Measurements from ENCODE around the gene MMRN1. TPM values are rescaled to one million over a fixed set of nuclear protein-coding genes. Genes with fewer than 3 reads are reported as not detected.

The MMRN1 gene
- total and polyA plus RNA-seq, 2 experiments from 2014 or later, result not detected

DNA sequence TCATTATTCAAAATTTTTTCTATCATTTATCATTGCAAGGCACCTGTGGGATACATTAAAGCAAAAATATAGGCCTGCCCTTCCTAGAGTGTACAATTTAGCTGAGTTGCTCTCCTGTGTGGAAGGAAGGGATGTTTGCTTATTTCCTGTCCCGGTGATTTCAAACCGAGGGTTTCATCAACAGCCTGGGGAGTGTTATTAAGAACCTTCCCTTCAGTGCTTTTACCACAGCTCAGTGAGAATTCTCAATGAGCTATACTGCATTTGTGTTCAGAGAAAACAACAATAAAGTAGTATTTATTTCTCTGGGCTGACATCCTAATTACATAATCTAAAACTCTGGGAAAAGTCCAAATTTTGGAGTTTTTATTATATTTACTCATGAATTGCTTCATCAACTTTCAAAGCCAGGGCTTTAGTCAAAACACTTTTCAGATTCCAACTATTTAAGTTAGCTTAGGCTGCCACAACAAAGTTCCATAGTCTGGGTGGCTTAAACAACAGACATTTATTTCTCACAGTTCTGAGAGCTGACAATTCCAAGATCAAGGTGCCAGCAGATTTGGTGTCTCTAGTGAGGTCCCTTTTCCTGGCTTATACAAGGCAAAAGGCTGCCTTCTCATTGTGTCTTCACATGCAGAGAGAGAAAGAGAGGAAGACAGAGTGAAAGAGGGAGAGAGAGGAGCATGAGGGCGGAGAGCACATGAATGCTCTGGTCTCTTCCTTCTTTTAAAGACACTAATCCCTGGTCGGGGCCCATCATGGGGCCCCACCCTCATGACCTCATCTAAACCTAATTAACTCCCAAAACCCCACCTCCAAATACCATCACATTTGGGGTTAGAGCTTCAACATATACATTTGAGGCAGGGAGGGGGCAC, 62.6 kb downstream of the MMRN1 start (continued):
- TF ChIP-seq, protein P1, sequence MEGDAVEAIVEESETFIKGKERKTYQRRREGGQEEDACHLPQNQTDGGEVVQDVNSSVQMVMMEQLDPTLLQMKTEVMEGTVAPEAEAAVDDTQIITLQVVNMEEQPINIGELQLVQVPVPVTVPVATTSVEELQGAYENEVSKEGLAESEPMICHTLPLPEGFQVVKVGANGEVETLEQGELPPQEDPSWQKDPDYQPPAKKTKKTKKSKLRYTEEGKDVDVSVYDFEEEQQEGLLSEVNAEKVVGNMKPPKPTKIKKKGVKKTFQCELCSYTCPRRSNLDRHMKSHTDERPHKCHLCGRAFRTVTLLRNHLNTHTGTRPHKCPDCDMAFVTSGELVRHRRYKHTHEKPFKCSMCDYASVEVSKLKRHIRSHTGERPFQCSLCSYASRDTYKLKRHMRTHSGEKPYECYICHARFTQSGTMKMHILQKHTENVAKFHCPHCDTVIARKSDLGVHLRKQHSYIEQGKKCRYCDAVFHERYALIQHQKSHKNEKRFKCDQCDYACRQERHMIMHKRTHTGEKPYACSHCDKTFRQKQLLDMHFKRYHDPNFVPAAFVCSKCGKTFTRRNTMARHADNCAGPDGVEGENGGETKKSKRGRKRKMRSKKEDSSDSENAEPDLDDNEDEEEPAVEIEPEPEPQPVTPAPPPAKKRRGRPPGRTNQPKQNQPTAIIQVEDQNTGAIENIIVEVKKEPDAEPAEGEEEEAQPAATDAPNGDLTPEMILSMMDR (conservative IDR thresholded peaks at IDR 0.05; ENCODE audit: low read depth in 2 of 2), result no peak
- no peak for TF ChIP-seq ZNF114 (CRISPR knock-in tag; IDR thresholded peaks at IDR 0.05)

DNA sequence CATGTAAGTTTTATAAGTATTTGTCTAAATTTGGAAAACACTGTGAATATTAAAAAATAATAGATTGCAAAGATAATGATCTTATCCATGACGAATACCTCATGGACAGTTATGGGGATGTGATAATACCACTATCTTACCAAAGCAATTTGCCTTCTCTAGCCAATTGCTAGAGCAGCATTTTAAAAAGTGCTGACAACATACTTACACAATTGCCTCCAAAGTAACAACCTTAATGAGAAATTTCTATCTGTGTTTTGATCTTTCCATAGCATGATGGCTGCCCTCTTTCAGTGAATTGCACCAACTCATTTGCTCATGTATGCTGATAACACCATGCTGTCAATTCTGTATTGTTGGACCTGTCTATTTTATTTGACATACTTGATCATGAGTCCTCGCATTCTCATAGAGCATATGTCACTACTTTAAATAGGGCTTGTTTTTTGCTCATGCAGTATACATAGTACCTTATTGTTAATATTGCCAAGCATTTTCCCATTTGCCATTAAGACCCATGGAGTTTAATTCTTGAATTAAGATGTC, 87.2 kb downstream of the MMRN1 start:
- H3K4me3 Mint-ChIP-seq, result no peak overlapping the region
- H2AFZ ChIP-seq, result no peak overlapping the region
- no peaks in the 10 kb centered on the region for H3K9me3 Mint-ChIP-seq
- no peaks in the 10 kb centered on the region for H3F3A ChIP-seq (replicated peaks; ENCODE audit: low read depth)
- H3K4me1 ChIP-seq (ENCODE audit: insufficient read depth), result no peaks in the 10 kb centered on the region
- H3K27ac Mint-ChIP-seq, result no peak overlapping the region
- no peak for ATAC-seq
- H3K27me3 ChIP-seq (ENCODE audit: insufficient read depth), result no peaks in the 10 kb centered on the region
- H3K4me2 ChIP-seq, result no peak overlapping the region
- H3K36me3 Mint-ChIP-seq (ENCODE audit: low read depth), result no peaks in the 10 kb centered on the region
- peaks cover 2% of the 10 kb centered on the region; the same call in 2 of the 3 replicates for H3K4me1 Mint-ChIP-seq
- no peak overlapping the region for H3K27ac ChIP-seq (ENCODE audit: low read depth)
- no peaks in the 10 kb centered on the region for H3K79me2 ChIP-seq (replicated peaks; ENCODE audit: insufficient read depth)
- H4K20me1 ChIP-seq (replicated peaks; ENCODE audit: insufficient read depth), result no peaks in the 10 kb centered on the region
- H3K36me3 ChIP-seq (ENCODE audit: insufficient read depth), result no peaks in the 10 kb centered on the region
- H3K27me3 Mint-ChIP-seq (ENCODE audit: insufficient read depth, low read depth, poor library complexity), result no peaks in the 10 kb centered on the region
- peaks cover 8% of the 10 kb centered on the region; the same call in 1 of the 2 replicates for H3K9me2 ChIP-seq (ENCODE audit: insufficient read depth)
- no peak overlapping the region for H3K4me3 ChIP-seq
- DNase-seq (ENCODE audit: low spot score), result no peak
- TF ChIP-seq EZH2 (IDR thresholded peaks at IDR 0.05; ENCODE audit: low read depth, unreplicated experiment) (no peak), ZNF114 (CRISPR knock-in tag; IDR thresholded peaks at IDR 0.05) (no peak), CREB1 (CRISPR knock-in tag; IDR thresholded peaks at IDR 0.05; ENCODE audit: low read depth) (no peak), ZNF331 (CRISPR knock-in tag; IDR thresholded peaks at IDR 0.05; ENCODE audit: low read depth) (no peak), JUNB (IDR thresholded peaks at IDR 0.05; ENCODE audit: unreplicated experiment) (no peak)
- TF ChIP-seq, protein P2, sequence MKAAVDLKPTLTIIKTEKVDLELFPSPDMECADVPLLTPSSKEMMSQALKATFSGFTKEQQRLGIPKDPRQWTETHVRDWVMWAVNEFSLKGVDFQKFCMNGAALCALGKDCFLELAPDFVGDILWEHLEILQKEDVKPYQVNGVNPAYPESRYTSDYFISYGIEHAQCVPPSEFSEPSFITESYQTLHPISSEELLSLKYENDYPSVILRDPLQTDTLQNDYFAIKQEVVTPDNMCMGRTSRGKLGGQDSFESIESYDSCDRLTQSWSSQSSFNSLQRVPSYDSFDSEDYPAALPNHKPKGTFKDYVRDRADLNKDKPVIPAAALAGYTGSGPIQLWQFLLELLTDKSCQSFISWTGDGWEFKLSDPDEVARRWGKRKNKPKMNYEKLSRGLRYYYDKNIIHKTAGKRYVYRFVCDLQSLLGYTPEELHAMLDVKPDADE (IDR thresholded peaks at IDR 0.05), result no peak
- TF ChIP-seq, protein P3, sequence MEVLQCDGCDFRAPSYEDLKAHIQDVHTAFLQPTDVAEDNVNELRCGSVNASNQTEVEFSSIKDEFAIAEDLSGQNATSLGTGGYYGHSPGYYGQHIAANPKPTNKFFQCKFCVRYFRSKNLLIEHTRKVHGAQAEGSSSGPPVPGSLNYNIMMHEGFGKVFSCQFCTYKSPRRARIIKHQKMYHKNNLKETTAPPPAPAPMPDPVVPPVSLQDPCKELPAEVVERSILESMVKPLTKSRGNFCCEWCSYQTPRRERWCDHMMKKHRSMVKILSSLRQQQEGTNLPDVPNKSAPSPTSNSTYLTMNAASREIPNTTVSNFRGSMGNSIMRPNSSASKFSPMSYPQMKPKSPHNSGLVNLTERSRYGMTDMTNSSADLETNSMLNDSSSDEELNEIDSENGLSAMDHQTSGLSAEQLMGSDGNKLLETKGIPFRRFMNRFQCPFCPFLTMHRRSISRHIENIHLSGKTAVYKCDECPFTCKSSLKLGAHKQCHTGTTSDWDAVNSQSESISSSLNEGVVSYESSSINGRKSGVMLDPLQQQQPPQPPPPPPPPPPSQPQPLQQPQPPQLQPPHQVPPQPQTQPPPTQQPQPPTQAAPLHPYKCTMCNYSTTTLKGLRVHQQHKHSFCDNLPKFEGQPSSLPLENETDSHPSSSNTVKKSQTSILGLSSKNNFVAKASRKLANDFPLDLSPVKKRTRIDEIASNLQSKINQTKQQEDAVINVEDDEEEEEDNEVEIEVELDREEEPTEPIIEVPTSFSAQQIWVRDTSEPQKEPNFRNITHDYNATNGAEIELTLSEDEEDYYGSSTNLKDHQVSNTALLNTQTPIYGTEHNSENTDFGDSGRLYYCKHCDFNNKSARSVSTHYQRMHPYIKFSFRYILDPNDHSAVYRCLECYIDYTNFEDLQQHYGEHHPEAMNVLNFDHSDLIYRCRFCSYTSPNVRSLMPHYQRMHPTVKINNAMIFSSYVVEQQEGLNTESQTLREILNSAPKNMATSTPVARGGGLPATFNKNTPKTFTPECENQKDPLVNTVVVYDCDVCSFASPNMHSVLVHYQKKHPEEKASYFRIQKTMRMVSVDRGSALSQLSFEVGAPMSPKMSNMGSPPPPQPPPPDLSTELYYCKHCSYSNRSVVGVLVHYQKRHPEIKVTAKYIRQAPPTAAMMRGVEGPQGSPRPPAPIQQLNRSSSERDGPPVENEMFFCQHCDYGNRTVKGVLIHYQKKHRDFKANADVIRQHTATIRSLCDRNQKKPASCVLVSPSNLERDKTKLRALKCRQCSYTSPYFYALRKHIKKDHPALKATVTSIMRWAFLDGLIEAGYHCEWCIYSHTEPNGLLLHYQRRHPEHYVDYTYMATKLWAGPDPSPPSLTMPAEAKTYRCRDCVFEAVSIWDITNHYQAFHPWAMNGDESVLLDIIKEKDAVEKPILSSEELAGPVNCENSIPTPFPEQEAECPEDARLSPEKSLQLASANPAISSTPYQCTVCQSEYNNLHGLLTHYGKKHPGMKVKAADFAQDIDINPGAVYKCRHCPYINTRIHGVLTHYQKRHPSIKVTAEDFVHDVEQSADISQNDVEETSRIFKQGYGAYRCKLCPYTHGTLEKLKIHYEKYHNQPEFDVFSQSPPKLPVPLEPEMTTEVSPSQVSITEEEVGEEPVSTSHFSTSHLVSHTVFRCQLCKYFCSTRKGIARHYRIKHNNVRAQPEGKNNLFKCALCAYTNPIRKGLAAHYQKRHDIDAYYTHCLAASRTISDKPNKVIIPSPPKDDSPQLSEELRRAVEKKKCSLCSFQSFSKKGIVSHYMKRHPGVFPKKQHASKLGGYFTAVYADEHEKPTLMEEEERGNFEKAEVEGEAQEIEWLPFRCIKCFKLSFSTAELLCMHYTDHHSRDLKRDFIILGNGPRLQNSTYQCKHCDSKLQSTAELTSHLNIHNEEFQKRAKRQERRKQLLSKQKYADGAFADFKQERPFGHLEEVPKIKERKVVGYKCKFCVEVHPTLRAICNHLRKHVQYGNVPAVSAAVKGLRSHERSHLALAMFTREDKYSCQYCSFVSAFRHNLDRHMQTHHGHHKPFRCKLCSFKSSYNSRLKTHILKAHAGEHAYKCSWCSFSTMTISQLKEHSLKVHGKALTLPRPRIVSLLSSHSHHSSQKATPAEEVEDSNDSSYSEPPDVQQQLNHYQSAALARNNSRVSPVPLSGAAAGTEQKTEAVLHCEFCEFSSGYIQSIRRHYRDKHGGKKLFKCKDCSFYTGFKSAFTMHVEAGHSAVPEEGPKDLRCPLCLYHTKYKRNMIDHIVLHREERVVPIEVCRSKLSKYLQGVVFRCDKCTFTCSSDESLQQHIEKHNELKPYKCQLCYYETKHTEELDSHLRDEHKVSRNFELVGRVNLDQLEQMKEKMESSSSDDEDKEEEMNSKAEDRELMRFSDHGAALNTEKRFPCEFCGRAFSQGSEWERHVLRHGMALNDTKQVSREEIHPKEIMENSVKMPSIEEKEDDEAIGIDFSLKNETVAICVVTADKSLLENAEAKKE (CRISPR knock-in tag; IDR thresholded peaks at IDR 0.05), result no peak
- TF ChIP-seq, protein P1 (conservative IDR thresholded peaks at IDR 0.05; ENCODE audit: low read depth in 2 of 2), result no peak

Measured in GM23338 (cell line).